HG02885 (cell line): ENCODE measurements around the gene TEX13A.
"Not testable (repeated sequence)": the region's sequence is repeated elsewhere in the genome, so short reads cannot be mapped to it uniquely, and the experiment has no call there.

ENCODE experiments used
- ATAC-seq: cut with Tn5 transposase; IDR thresholded peaks from one replicate; pipeline ENCODE4 v1.9.1; 2021; ENCODE audit warnings: mild to moderate bottlenecking; ENCODE audit not compliant: unreplicated experiment, poor library complexity

TEX13A gene

DNA sequence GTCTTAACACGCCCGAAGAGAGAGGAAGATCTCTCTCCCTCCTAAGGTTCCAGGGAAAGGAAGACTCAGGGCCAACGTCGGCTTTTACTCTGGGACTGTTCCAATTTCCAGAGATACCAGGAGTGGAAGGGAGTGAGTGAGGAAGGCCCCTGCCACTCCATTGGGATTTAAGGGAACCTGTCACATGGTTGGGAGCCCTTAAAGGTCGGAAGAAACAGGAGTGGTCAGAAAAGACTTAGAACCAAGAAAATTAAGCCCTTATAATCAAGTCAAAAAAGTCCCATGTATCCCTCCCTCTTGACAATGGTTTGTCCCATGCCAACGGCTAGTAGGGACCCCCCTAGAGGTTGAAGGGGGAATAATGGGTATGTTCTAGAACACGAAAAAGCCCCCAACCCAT is at the start of gene TEX13A:
Gene TEX13A, minus strand, starts transcription at position 59 of the 400 bp plus-strand sequence. CDS start 297 bp downstream, outside the sequence.
- ATAC-seq, result no peak

DNA sequence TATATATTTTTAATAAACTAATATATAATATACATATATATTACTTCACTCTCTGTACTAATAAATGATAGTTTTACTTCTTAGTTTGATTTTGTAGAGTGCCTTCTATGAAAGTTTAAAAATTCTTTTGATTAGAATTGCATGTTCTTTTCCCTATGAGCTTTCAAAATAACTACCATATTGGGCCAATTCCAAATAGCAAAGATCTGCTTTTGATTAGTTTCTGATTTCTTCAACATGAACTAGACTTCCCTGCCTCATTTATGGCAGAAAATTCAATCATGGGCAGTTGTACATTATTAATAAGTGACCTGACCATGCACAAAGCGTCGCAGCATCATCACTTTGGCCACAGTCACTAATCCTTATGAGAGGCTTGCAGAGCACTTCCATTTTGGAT is 48.9 kb upstream of the TEX13A start:
- no peak for ATAC-seq

- ATAC-seq, result no peak
These were observed 46.7 kb upstream of the TEX13A start for GRCh38 chrX:105267167-105267566.

GRCh38 chrX:105266456-105266855 is 46.0 kb upstream of the TEX13A start:
- no peak for ATAC-seq

DNA sequence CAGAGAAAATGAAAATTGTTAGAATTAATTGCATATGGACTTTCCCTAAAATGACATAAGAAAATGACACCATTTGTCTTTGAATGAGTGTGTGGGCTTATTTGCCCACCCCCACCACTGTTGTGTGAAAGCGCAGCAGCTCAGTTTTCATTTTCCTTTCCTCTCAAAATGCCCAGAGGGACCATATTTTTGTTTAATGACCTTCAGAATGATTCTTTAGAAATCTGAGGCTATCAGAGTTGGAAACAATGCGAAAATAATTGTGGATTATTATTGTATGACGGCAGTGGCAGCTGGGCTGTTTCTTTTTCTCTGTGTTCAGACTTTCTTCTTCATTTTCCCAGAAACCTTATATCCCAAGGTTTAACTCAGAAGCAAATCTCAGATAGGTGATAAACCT is 44.6 kb upstream of the TEX13A start:
- ATAC-seq, result no peak

GRCh38 chrX:105263801-105264200 is 43.3 kb upstream of the TEX13A start:
- no peak for ATAC-seq

DNA sequence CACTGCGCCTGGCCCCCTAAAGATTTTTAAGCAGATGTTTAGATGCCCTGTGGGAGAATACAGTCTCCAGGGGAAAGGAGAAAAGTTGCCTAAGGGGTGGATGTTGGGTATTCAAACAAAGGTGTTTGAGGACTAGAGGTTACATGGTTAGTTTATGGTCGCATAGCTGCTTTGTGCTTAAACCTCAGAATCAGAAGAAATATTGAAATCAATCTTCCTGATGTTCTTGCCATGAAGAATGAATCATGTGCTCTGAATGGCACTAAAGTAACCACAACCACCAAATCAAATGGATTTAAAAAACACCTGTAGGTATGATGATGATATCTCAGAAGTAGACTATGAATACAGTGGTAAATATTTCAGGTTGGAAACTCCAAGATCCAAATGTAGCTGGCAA is 42.7 kb upstream of the TEX13A start:
- no peak for ATAC-seq

- ATAC-seq, result no peak
These were observed 40.0 kb upstream of the TEX13A start for GRCh38 chrX:105260291-105261043.

DNA sequence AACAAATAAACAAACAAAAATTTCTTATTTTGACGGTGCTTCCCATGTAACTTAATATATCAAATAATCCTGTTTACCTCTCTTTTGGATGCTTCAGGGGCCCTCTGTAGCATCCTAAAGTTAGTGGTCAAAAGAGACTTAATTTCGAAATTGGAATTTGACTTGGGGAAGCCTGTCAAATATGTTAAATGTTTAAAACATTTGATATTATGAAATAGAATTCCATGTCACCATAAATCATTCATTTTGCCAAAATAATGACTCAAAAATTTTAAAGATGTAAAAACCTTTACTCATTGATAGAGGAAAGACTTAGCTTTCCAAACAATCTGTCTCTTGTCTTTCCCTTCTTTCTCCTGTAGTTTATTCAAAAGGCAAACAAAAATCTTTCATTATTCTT is 20.6 kb upstream of the TEX13A start:
- no peak for ATAC-seq

- not testable (repeated sequence) for ATAC-seq
These were observed 16.9 kb upstream of the TEX13A start for GRCh38 chrX:105237407-105237806.

DNA sequence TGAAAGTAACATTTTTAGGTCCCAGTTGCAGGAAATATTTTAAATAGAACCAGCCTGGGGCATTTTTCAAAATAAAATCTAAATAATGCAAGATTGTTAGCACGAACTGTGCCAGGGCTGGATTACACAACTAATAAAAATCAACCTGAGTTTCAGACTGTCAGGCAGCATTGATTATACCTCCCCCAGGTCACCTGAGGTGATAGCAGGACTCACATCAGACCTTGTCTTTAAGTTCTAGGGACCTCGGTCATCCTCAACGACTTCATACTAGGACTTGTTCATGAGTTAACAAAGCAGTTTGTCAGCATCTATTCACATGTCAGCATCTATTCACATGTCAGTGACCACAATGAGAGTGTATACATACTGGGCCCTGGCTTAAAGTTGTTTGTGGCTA is 8.7 kb upstream of the TEX13A start:
- no peak for ATAC-seq

- ATAC-seq, result no peak
These were observed 8.1 kb upstream of the TEX13A start for GRCh38 chrX:105228602-105229001.

GRCh38 chrX:105226499-105226898 is 6.0 kb upstream of the TEX13A start:
- ATAC-seq, result no peak

DNA sequence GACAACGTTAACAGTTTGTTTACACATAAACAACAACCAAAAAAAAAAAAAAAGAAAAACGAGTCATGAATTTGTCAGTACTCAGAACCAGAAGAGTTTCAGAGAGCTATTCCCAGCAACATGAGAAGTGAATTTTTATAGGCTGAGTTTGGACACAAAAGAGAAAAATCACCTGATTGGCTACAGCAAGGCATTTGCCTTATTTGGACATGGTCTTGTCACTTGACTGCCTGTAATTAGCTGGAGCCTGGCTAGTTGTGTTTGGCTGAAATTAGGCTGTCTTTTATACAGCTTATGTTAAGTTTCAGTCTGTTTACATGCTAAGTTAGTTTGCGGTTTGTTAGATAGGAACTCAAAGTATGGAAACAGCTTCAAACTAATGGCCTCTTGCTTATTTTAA is 880 bp upstream of the TEX13A start:
- ATAC-seq, result no peak

DNA sequence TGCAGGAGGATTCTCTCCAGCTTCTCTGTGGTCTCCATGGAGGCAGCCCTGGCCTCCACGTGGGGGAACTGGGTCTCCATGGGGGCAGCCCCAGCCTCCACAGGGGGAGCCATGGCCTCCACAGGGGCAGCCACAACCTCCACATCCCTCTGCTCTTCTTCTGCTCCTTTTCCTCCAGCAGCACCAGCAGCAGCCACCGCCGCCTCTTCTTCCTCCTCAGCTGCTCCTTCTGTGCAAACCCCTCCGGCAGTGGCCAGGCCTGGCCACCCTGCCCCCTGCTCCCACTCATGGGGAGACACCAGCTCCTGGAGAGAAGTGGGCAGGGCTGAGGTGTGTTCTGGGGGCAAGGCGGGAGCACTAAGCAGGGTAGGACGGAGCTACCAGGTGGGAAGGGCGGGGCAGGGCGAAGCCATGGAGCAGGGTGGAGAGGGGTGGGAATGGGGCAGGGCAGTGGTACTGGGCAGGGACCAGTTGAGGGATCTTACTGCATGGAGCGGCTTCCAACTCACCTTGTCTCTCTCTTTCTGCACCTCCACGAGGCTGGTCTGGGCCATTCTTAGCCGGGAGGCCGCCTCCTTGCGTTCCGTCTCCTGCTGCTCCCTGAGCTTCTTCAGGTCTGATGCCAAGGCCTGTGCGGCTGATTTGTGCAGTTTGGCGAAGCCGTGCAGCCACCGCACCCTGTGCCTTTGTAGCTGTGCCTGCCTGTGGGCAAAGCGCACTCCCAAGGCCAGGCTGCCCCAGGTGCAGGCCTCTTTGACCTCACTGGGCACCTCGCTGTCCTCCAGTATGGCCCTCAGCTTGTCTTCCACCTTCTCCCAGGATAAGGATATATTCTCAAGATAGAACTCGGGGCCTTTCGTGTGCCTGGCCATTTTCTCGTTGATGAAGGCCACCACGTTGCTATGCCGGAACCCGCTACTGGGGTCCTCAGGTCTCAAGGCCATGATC is 766 bp downstream of the TEX13A start:
- no peak for ATAC-seq

GRCh38 chrX:105211066-105211575 is 9.4 kb downstream of the TEX13A start:
- ATAC-seq, result no peak

DNA sequence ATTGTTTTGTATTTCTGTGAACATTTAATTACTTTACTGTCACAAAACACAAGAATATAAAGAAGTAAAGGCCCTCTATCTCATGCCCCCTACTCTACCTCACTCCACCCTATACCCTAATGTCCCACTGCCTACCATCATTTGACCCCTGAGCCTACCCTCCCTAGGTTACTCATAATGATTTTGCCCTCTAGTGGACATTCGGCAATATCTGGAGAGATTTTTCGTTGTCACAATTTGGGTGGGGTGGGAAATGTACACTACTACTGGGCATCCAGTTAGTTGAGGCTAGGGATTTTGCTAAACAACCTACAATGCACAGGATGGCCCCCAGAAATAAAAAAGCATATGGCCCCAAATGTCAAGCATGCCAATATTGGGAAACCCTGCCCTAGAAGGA is 10.2 kb downstream of the TEX13A start:
- ATAC-seq, result peak; percentile 37

GRCh38 chrX:105209406-105209805 is 11.1 kb downstream of the TEX13A start:
- ATAC-seq, result no peak

GRCh38 chrX:105191878-105192277 is 28.6 kb downstream of the TEX13A start:
- peak; percentile 81 for ATAC-seq

DNA sequence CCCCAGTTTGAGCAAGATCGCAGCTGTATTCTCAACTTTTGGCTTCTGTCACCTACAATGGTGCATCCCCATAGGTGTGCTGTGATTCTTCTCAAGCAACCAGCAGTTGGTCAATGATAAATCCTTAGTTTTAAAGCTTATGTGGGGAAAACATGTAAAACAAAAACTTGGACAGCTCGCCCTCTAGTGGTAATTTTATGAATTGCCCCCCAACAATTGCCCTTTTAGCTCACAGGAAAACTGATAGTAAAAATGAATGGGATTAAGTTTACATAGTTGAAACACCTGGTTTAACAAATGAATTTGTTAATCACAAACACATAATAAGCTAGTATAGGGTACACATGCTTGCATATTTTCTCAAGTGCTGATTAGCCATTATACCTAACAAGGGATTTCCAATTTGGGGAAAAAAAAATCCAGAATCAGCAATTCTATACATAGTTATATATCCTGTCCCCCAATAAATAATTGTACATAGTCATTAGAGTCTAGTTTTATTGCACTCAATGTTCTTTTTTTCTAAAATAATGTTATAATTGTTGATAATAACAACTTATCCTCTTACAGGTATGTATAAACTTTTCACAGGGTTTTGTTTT is 30.1 kb downstream of the TEX13A start:
- ATAC-seq, result peak; percentile 51

GRCh38 chrX:105189093-105189492 is 31.4 kb downstream of the TEX13A start:
- no peak for ATAC-seq
